Ramos (cell line): ENCODE data around the gene TBPL2.

Experiments
- in situ Hi-C: fragments of 300-500 bp; cut with MboI; formaldehyde crosslinking; loops from one replicate; pipeline ENCODE4 v1.14.3; 2022; ENCODE audit warnings: low sequenced_read_pairs; ENCODE audit not compliant: unreplicated experiment

Gene TBPL2

GRCh38 chr14:55373784-55374705, 66.4 kb downstream of the TBPL2 start:
- in situ Hi-C loops = no loop called here

- in situ Hi-C loops = no loop called here
These were observed 67.6 kb downstream of the TBPL2 start for GRCh38 chr14:55372825-55373224.

GRCh38 chr14:55372423-55372822, 68.0 kb downstream of the TBPL2 start:
- in situ Hi-C loops = no loop called here

GRCh38 chr14:55370883-55371455, 69.4 kb downstream of the TBPL2 start:
- in situ Hi-C loops = no loop called here

- in situ Hi-C loops = no loop called here
These were observed 74.1 kb downstream of the TBPL2 start for GRCh38 chr14:55366271-55366670.
